Osteocyte (in vitro differentiated cells): ENCODE results near the gene KLHL18. TPM values are rescaled to one million over a fixed set of nuclear protein-coding genes. Genes with fewer than 3 reads are reported as not detected.

ENCODE experiments used
- DNase-seq: peaks from one replicate; pipeline ENCODE4 v3.0.0; 2021; ENCODE audit warnings: mixed read lengths; ENCODE audit not compliant: unreplicated experiment; ENCODE audit errors: extremely low spot score
- H3K27ac Mint-ChIP-seq: one replicate; pipeline ENCODE4 v1.8.0; 2021; ENCODE audit warnings: mild to moderate bottlenecking, mixed read lengths; ENCODE audit not compliant: unreplicated experiment
- H3K27me3 Mint-ChIP-seq: one replicate; pipeline ENCODE4 v1.8.0; 2021; ENCODE audit warnings: mixed read lengths; ENCODE audit not compliant: unreplicated experiment
- H3K36me3 Mint-ChIP-seq: one replicate; pipeline ENCODE4 v1.8.0; 2021; ENCODE audit warnings: mixed read lengths; ENCODE audit not compliant: unreplicated experiment
- H3K4me1 Mint-ChIP-seq: one replicate; pipeline ENCODE4 v1.8.0; 2021; ENCODE audit warnings: mixed read lengths; ENCODE audit not compliant: unreplicated experiment
- H3K4me3 Mint-ChIP-seq: one replicate; pipeline ENCODE4 v1.8.0; 2021; ENCODE audit warnings: mild to moderate bottlenecking, moderate library complexity, mixed read lengths; ENCODE audit not compliant: unreplicated experiment
- H3K9me3 Mint-ChIP-seq: one replicate; pipeline ENCODE4 v1.8.0; 2021; ENCODE audit warnings: mixed read lengths; ENCODE audit not compliant: unreplicated experiment
- total RNA-seq: library from RNA; stranded (reverse); gene quantifications from 2 replicates; pipeline ENCODE4 v1.2.1, GENCODE V29; 2021
- TF ChIP-seq, protein P1 (sequence below): fragments of 200-600 bp; sonication (generic); IDR thresholded peaks from 2 replicates; pipeline ENCODE4 v1.5.0; 2021; ENCODE audit warnings: antibody characterized with exemption, mild to moderate bottlenecking, moderate library complexity

Gene KLHL18
- total RNA-seq, 1 donor from 2014 or later: 29.1 TPM

DNA sequence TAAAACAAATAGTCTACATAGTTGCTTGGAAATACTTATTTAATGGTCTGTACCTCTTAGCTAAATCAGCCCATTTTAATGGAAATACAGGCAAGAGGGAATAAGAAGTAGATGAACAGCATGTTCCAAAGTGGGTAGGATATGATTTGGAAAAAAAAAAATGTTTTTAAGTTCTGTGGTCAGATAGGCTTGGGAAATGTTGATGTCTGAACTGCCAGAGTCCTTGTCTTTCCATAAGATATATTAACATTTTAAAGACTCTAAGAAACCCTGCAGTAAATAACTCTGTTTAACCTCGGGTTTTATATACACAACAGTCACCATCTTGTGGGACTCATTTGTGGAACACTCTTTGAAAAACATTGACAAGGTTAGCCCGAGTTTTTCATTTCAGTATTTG, 58.1 kb downstream of the KLHL18 start:
- H3K27ac Mint-ChIP-seq: no peak overlapping the region
- no peaks in the 10 kb centered on the region for H3K4me1 Mint-ChIP-seq
- H3K27me3 Mint-ChIP-seq: no peaks in the 10 kb centered on the region
- H3K9me3 Mint-ChIP-seq: no peaks in the 10 kb centered on the region
- TF ChIP-seq, protein P1, sequence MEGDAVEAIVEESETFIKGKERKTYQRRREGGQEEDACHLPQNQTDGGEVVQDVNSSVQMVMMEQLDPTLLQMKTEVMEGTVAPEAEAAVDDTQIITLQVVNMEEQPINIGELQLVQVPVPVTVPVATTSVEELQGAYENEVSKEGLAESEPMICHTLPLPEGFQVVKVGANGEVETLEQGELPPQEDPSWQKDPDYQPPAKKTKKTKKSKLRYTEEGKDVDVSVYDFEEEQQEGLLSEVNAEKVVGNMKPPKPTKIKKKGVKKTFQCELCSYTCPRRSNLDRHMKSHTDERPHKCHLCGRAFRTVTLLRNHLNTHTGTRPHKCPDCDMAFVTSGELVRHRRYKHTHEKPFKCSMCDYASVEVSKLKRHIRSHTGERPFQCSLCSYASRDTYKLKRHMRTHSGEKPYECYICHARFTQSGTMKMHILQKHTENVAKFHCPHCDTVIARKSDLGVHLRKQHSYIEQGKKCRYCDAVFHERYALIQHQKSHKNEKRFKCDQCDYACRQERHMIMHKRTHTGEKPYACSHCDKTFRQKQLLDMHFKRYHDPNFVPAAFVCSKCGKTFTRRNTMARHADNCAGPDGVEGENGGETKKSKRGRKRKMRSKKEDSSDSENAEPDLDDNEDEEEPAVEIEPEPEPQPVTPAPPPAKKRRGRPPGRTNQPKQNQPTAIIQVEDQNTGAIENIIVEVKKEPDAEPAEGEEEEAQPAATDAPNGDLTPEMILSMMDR: no peak
- no peak for DNase-seq
- peaks cover 62% of the 10 kb centered on the region for H3K36me3 Mint-ChIP-seq
- H3K4me3 Mint-ChIP-seq: no peak overlapping the region

DNA sequence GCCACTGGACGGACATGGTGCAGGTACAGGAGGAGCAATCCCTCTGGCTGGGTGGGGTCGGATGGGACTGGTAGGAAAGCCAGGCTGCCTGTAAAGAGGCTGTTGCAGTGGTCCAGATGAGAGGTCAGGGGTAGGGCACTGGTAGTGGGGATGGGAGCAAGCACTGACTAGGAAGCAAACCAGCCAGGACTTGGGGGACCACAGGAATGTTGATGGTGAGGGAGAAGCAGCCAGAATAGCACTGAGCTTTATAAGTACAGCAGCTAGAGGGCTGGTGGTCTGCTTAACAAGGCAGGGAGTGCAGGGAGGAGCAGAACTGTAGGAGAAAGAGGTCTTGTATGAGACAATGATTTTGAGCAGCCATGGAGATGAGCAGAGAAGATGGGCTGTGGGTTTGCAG, 59.4 kb downstream of the KLHL18 start:
- peaks cover 54% of the 10 kb centered on the region for H3K36me3 Mint-ChIP-seq
- H3K27me3 Mint-ChIP-seq: no peaks in the 10 kb centered on the region
- H3K27ac Mint-ChIP-seq: no peak overlapping the region
- H3K4me3 Mint-ChIP-seq: no peak overlapping the region
- DNase-seq: no peak
- H3K4me1 Mint-ChIP-seq: no peaks in the 10 kb centered on the region
- TF ChIP-seq, protein P1: no peak
- H3K9me3 Mint-ChIP-seq: no peaks in the 10 kb centered on the region

DNA sequence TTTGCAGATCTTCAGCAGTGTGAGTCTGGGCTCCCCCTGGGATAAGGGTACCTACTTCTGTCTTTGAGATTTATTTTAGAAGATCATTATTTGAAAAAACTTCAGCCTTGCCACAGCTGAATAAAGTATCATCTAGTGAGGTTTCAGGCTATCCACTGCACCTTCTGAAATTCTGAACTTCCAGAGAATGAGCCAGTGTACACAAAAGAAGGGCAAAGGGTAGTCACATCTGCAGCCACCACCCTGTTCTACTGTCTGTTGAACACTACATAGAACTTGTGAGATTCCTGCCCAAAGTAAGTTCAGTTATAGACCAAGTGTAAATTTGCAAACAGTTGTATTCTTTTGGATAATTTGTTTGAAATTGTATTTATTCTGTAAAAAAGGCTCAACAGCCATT, 60.1 kb downstream of the KLHL18 start:
- Mint-ChIP-seq H3K36me3 (peaks cover 47% of the 10 kb centered on the region), H3K4me3 (no peak overlapping the region), H3K4me1 (no peaks in the 10 kb centered on the region), H3K27me3 (no peaks in the 10 kb centered on the region), H3K27ac (no peak overlapping the region), H3K9me3 (no peaks in the 10 kb centered on the region)
- DNase-seq: no peak
- TF ChIP-seq, protein P1: no peak

DNA sequence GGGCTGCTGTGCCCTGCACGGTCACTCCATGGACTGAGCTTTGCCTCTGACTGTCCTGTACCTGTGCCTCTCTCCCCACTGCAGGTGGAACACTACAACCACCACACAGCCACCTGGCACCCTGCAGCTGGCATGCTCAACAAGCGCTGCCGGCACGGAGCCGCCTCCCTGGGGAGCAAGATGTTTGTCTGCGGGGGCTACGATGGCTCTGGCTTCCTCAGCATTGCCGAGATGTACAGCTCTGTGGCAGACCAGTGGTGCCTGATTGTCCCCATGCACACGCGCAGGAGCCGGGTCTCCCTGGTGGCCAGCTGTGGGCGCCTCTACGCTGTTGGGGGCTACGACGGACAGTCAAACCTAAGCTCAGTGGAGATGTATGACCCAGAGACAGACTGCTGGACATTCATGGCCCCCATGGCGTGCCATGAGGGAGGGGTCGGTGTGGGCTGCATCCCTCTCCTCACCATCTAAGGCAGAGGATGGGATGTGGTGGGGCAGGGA, 60.8 kb downstream of the KLHL18 start:
- Mint-ChIP-seq H3K9me3 (no peaks in the 10 kb centered on the region), H3K4me1 (no peaks in the 10 kb centered on the region)
- TF ChIP-seq, protein P1: no peak

DNA sequence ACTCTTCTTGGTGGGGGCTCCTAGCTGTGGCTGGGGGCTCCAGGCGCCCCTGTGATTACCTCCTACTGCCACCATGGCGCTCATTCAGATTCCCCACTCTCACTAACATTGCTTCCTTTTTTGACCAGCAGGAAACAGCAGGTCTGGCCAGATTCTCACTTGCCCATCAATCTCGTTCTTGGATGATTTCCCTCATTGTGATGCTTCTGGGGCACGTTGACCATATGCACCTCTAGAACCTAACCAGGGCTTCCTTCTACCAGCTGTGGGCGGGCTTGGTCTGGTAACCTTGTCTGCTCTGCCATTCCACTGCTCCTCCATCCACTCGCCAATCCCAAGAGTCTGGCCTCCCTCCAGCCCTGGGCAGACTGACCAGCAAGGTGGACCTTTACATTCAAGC, 62.2 kb downstream of the KLHL18 start:
- no peaks in the 10 kb centered on the region for H3K9me3 Mint-ChIP-seq
- H3K27ac Mint-ChIP-seq: no peak overlapping the region
- H3K4me1 Mint-ChIP-seq: no peaks in the 10 kb centered on the region
- H3K27me3 Mint-ChIP-seq: no peaks in the 10 kb centered on the region
- DNase-seq: no peak
- H3K36me3 Mint-ChIP-seq: peaks cover 34% of the 10 kb centered on the region
- TF ChIP-seq, protein P1: no peak
- H3K4me3 Mint-ChIP-seq: no peak overlapping the region

More for the DNA sequence above, 60.8 kb downstream of the KLHL18 start:
- Mint-ChIP-seq H3K4me3 (no peak overlapping the region), H3K36me3 (peaks cover 42% of the 10 kb centered on the region), H3K27ac (no peak overlapping the region), H3K27me3 (no peaks in the 10 kb centered on the region)
- no peak for DNase-seq
